Upper lobe of left lung (tissue), 6 donors: Measurements from ENCODE around the gene VAV2. TPM values are rescaled to one million over a fixed set of nuclear protein-coding genes. Genes with fewer than 3 reads are reported as not detected.

ENCODE experiments used
- ATAC-seq, 2 donors: fragments of 200-7000 bp; cut with Tn5 transposase; one replicate each; pipeline ENCODE4 v1.9.1; 2022; ENCODE audit warnings: mild to moderate bottlenecking in 2 of 2, moderate library complexity in 2 of 2; ENCODE audit not compliant: low FRiP score in 2 of 2
- DNase-seq, 2 donors: peaks; one replicate each; pipeline ENCODE4 v3.0.0-alpha.2; 2019 to 2020
- H3K27ac ChIP-seq, 4 donors: fragments of 200-600 bp; sonication (generic); one replicate each; pipeline ENCODE4 v1.5.1; 2016 to 2019
- H3K27me3 ChIP-seq, 4 donors: fragments of 200-600 bp; sonication (generic); one replicate each; pipeline ENCODE4 v1.5.1; 2017 to 2019
- H3K36me3 ChIP-seq, 4 donors: fragments of 200-600 bp; sonication (generic); one replicate each; pipeline ENCODE4 v1.5.1; 2016 to 2019
- H3K4me1 ChIP-seq, 4 donors: fragments of 200-600 bp; sonication (generic); one replicate each; pipeline ENCODE4 v1.5.1; 2018 to 2019
- H3K4me3 ChIP-seq, 4 donors: fragments of 200-600 bp; sonication (generic); one replicate each; pipeline ENCODE4 v1.5.1; 2017 to 2019; ENCODE audit warnings: mild to moderate bottlenecking in 2 of 4, moderate library complexity in 1 of 4
- H3K9me3 ChIP-seq, 4 donors: fragments of 200-600 bp; sonication (generic); one replicate each; pipeline ENCODE4 v1.5.1; 2018 to 2019
- CTCF ChIP-seq, 6 experiments: fragments of 450-650 bp in 4 of 6; fragments of 200-600 bp in 2 of 6; sonication (generic) in 2 of 6; IDR thresholded peaks; one replicate each; pipeline ENCODE4 v1.5.1; 2016 to 2019; ENCODE audit warnings: antibody characterized with exemption in 6 of 6
- EP300 ChIP-seq, 4 donors: sonication (generic); formaldehyde crosslinking; IDR thresholded peaks; one replicate each; pipeline ENCODE4 v1.5.1; 2017; ENCODE audit warnings: antibody characterized with exemption in 4 of 4, control low read depth in 2 of 4
- POLR2A ChIP-seq, 4 donors: fragments of 450-650 bp; IDR thresholded peaks; one replicate each; pipeline ENCODE4 v1.5.1; 2016 to 2017; ENCODE audit warnings: antibody characterized with exemption in 4 of 4, mild to moderate bottlenecking in 2 of 4
- POLR2AphosphoS5 ChIP-seq, 2 donors: sonication (generic); formaldehyde crosslinking; IDR thresholded peaks; one replicate each; pipeline ENCODE4 v1.5.1; 2017; ENCODE audit warnings: antibody characterized with exemption in 2 of 2
- WGBS, 2 donors: methylation state at CpG; one replicate each; pipeline ENCODE4 v1.1.5; 2017 to 2018; 5-methylcytosine and 5-hydroxymethylcytosine counted together
- total RNA-seq, 6 donors: library from RNA; depleted of rRNA in 4 of 6; stranded (reverse); fragments of >200 nt in 4 of 6; gene quantifications; one replicate each; pipeline versions ENCODE4 v1.1.0 to v1.2.1, GENCODE V29; 2016 to 2021
- donor health status: DM: no; HTN: no; CAD: no; lungs with moderate emphysema.
- donor health status: DM: no; HTN: yes; CAD: no; lungs with severe emphysema.

VAV2 gene
- total RNA-seq, 6 donors from 2014 or later, result 12.0 to 38.8 (median 22.0) TPM

- Histone ChIP-seq H3K27ac (no peak overlapping the region), H3K27me3 (no peaks in the 10 kb centered on the region), H3K4me1 (no peaks in the 10 kb centered on the region), H3K36me3 (no peaks in the 10 kb centered on the region), H3K9me3 (no peaks in the 10 kb centered on the region), H3K4me3 (no peak overlapping the region)
- WGBS, 2 donors, result 78 to 94% methylated on average over 2 of the region's 2 CpGs
- no peak for DNase-seq
- no peak for ATAC-seq
- no peak for TF ChIP-seq POLR2A (IDR thresholded peaks at IDR 0.05)
- TF ChIP-seq POLR2AphosphoS5 (IDR thresholded peaks at IDR 0.05), result no peak
- no peak for TF ChIP-seq EP300 (IDR thresholded peaks at IDR 0.05)
- TF ChIP-seq CTCF (IDR thresholded peaks at IDR 0.05), result no peak
Measured at GRCh38 chr9:134003237-134003636, 11.1 kb upstream of the VAV2 start.

DNA sequence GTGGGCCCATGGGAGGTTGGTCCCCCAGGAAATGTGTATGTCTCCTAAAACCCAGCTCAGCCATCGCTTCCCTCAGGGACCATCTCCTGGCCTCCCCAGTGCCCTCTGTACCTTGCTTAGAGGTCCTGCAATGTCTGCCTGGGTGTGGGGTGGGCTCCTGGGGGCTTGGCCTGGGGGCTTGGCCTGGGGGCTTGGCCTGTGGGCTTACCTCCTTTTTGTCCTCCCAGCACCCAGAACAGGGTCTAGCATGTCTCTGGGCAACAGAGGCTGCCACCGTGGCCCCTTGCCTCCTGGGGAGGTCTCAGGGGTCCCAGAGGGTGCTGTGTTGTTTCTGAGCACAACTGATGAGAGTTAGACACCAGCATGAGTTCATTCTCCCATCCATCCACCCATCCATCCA is 10.7 kb upstream of the VAV2 start:
- TF ChIP-seq POLR2A (IDR thresholded peaks at IDR 0.05), result no peak
- no peak for TF ChIP-seq POLR2AphosphoS5 (IDR thresholded peaks at IDR 0.05)
- TF ChIP-seq CTCF (IDR thresholded peaks at IDR 0.05), result no peak
- TF ChIP-seq EP300 (IDR thresholded peaks at IDR 0.05), result no peak
- no peak for ATAC-seq
- DNase-seq, result no peak
- Histone ChIP-seq H3K27ac (no peak overlapping the region), H3K9me3 (no peaks in the 10 kb centered on the region), H3K4me3 (no peak overlapping the region), H3K36me3 (no peaks in the 10 kb centered on the region), H3K4me1 (no peaks in the 10 kb centered on the region), H3K27me3 (no peaks in the 10 kb centered on the region)
- 90 to 100% methylated on average over 1 to 2 of the region's 2 CpGs for WGBS, 2 donors

DNA sequence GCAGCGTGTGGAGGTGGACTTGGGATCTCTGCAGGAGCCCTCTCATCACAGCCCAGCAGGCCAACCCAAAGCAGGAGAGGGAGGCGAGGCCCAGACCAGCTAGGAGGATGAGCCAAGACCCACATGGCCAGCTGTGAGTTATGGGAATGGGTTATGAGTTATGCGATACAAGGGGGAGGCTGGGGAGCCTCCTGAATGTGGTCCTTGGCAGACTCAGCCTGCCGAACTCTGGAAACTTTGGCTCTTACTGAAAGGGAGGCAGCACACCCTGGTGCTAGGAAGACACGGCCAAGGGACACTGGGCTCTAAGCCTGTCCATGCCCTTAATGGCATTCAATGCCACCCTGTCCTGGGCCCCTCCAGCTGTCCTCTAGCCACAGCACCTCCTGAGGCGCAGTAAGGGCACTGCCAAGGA is 7.7 kb upstream of the VAV2 start:
- Histone ChIP-seq H3K27ac (no peak overlapping the region), H3K9me3 (no peaks in the 10 kb centered on the region), H3K4me1 (peaks cover 0 to under 1% (median 0%) of the 10 kb centered on the region in 4 donors), H3K27me3 (no peaks in the 10 kb centered on the region), H3K4me3 (no peak overlapping the region), H3K36me3 (no peaks in the 10 kb centered on the region)
- ATAC-seq (no peak), DNase-seq (no peak)
- WGBS, 2 donors, result 76 to 82% methylated on average over 5 to 6 of the region's 6 CpGs
- no peak for TF ChIP-seq POLR2AphosphoS5 (IDR thresholded peaks at IDR 0.05)
- TF ChIP-seq EP300 (IDR thresholded peaks at IDR 0.05), result no peak

- no peaks in the 10 kb centered on the region for H3K9me3 ChIP-seq
- ATAC-seq (no peak), DNase-seq (no peak)
- H3K4me3 ChIP-seq, result no peak overlapping the region
- no peak overlapping the region for H3K27ac ChIP-seq
- H3K4me1 ChIP-seq, result peaks cover 3 to 8% (median 4%) of the 10 kb centered on the region in 4 donors
- 100% methylated on average over 1 of the region's 1 CpG for WGBS, 2 donors
- H3K36me3 ChIP-seq, result no peaks in the 10 kb centered on the region
- TF ChIP-seq EP300 (IDR thresholded peaks at IDR 0.05) (no peak), CTCF (IDR thresholded peaks at IDR 0.05) (no peak), POLR2AphosphoS5 (IDR thresholded peaks at IDR 0.05) (no peak), POLR2A (IDR thresholded peaks at IDR 0.05) (no peak)
- no peaks in the 10 kb centered on the region for H3K27me3 ChIP-seq
Measured at GRCh38 chr9:133998915-133999595, 6.9 kb upstream of the VAV2 start.

DNA sequence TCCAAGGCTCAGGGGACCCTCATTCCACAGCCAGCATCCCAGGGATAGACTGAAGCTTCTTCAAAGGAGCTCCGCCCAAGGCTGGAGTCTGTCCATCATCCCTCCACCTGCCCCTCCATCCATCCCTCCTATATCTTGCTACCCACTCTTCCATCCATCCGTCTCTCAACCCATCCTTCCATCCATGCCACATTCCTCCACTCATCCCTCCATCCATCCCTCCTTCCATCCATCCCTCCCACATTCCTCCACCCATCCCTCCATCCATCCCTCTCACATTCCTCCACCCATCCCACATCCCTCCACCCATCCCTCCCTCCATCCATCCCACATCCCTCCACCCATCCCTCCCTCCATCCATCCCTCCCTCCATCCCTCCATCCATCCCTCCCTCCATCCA is 5.5 kb upstream of the VAV2 start:
- no peaks in the 10 kb centered on the region for H3K9me3 ChIP-seq
- TF ChIP-seq EP300 (IDR thresholded peaks at IDR 0.05) (no peak), POLR2AphosphoS5 (IDR thresholded peaks at IDR 0.05) (no peak), POLR2A (IDR thresholded peaks at IDR 0.05) (no peak)
- DNase-seq, result no peak
- peaks cover 10 to 22% (median 15%) of the 10 kb centered on the region in 4 donors for H3K4me1 ChIP-seq
- no peak overlapping the region for H3K4me3 ChIP-seq
- no peaks in the 10 kb centered on the region for H3K36me3 ChIP-seq
- ATAC-seq, result no peak
- H3K27ac ChIP-seq, result no peak overlapping the region
- H3K27me3 ChIP-seq, result no peaks in the 10 kb centered on the region
- 90 to 91% methylated on average over 2 of the region's 2 CpGs for WGBS, 2 donors
